Fibroblast of pulmonary artery (primary cell): ENCODE data around the gene POLR2I.
A peak's percentile ranks its signal among the peaks of the same experiment; 100 is the strongest.

Source experiments
- DNase-seq: peaks from one replicate; pipeline ENCODE4 v3.0.0-alpha.2; 2010; ENCODE audit warnings: low read depth
- H3K4me3 ChIP-seq: replicated peaks from 2 replicates; pipeline ENCODE4 v1.5.1; 2011; ENCODE audit warnings: low read depth, mild to moderate bottlenecking, control low read depth, low read length, moderate library complexity
- CTCF ChIP-seq: IDR thresholded peaks from 2 replicates; pipeline ENCODE4 v1.5.1; 2011; ENCODE audit warnings: mild to moderate bottlenecking, control low read depth, low read length, inconsistent platforms; ENCODE audit errors: missing control alignments

Gene POLR2I

GRCh38 chr19:36128392-36128736 lies 13.7 kb upstream of the POLR2I start:
- no peak for TF ChIP-seq CTCF
- no peak for DNase-seq
- peak overlapping the region; percentile 53 for H3K4me3 ChIP-seq

GRCh38 chr19:36125557-36125956 lies 10.9 kb upstream of the POLR2I start:
- TF ChIP-seq CTCF, result no peak
- no peak overlapping the region for H3K4me3 ChIP-seq
- DNase-seq, result no peak

- no peak for TF ChIP-seq CTCF
- no peak overlapping the region for H3K4me3 ChIP-seq
Observed at GRCh38 chr19:36121486-36122124, 6.9 kb upstream of the POLR2I start.

GRCh38 chr19:36120984-36121358 lies 6.3 kb upstream of the POLR2I start:
- H3K4me3 ChIP-seq, result no peak overlapping the region
- no peak for DNase-seq
- no peak for TF ChIP-seq CTCF

More at GRCh38 chr19:36121486-36122124, 6.9 kb upstream of the POLR2I start:
- DNase-seq, result no peak

- DNase-seq, result no peak
- TF ChIP-seq CTCF, result no peak
- no peak overlapping the region for H3K4me3 ChIP-seq
Observed at GRCh38 chr19:36120092-36120983, 5.7 kb upstream of the POLR2I start.

- H3K4me3 ChIP-seq, result peak overlapping the region; percentile 94
- TF ChIP-seq CTCF, result no peak
- DNase-seq, result no peak
Observed at GRCh38 chr19:36116344-36116637, 1.6 kb upstream of the POLR2I start.
